HG03097 (cell line): ENCODE measurements around the gene UVRAG.
A peak's percentile ranks its signal among the peaks of the same experiment; 100 is the strongest.
"Not testable (repeated sequence)": the region's sequence is repeated elsewhere in the genome, so short reads cannot be mapped to it uniquely, and the experiment has no call there.

Source experiments
- ATAC-seq: cut with Tn5 transposase; IDR thresholded peaks from one replicate; pipeline ENCODE4 v1.9.1; 2021; ENCODE audit not compliant: unreplicated experiment, low FRiP score

The UVRAG gene

GRCh38 chr11:75834728-75835127 lies 19.7 kb downstream of the UVRAG start:
- no peak for ATAC-seq

GRCh38 chr11:75836417-75836816 lies 21.4 kb downstream of the UVRAG start:
- ATAC-seq = no peak

GRCh38 chr11:75839851-75840250 lies 24.8 kb downstream of the UVRAG start:
- no peak for ATAC-seq

GRCh38 chr11:75840522-75840921 lies 25.5 kb downstream of the UVRAG start:
- no peak for ATAC-seq

- ATAC-seq = no peak
These were observed 26.7 kb downstream of the UVRAG start for GRCh38 chr11:75841739-75842138.

GRCh38 chr11:75845324-75845723 lies 30.3 kb downstream of the UVRAG start:
- ATAC-seq = no peak

GRCh38 chr11:75849894-75850293 lies 34.9 kb downstream of the UVRAG start:
- no peak for ATAC-seq

- no peak for ATAC-seq
These were observed 35.8 kb downstream of the UVRAG start for GRCh38 chr11:75850787-75851186.

- ATAC-seq = no peak
These were observed 36.2 kb downstream of the UVRAG start for GRCh38 chr11:75851203-75851602.

- no peak for ATAC-seq
These were observed 37.5 kb downstream of the UVRAG start for GRCh38 chr11:75852406-75853017.

- ATAC-seq = not testable (repeated sequence)
These were observed 38.6 kb downstream of the UVRAG start for GRCh38 chr11:75853563-75853962.

- no peak for ATAC-seq
These were observed 39.0 kb downstream of the UVRAG start for GRCh38 chr11:75853971-75854370.

GRCh38 chr11:75855206-75855605 lies 40.2 kb downstream of the UVRAG start:
- no peak for ATAC-seq

GRCh38 chr11:75856912-75857311 lies 41.9 kb downstream of the UVRAG start:
- no peak for ATAC-seq

- no peak for ATAC-seq
These were observed 43.0 kb downstream of the UVRAG start for GRCh38 chr11:75858042-75858441.

GRCh38 chr11:75858613-75859012 lies 43.6 kb downstream of the UVRAG start:
- no peak for ATAC-seq

GRCh38 chr11:75859614-75860013 lies 44.6 kb downstream of the UVRAG start:
- ATAC-seq = no peak

GRCh38 chr11:75862437-75862836 lies 47.4 kb downstream of the UVRAG start:
- ATAC-seq = no peak

- ATAC-seq = no peak
These were observed 52.9 kb downstream of the UVRAG start for GRCh38 chr11:75867778-75868374.

GRCh38 chr11:75868990-75869389 lies 54.0 kb downstream of the UVRAG start:
- ATAC-seq = no peak

- no peak for ATAC-seq
These were observed 54.8 kb downstream of the UVRAG start for GRCh38 chr11:75869661-75870455.

- ATAC-seq = peak; percentile 28
These were observed 57.9 kb downstream of the UVRAG start for GRCh38 chr11:75872887-75873416.
